Epidermal melanocyte (primary cell): ENCODE data around the gene YIF1B.

Experiments used
- DNase-seq: peaks from one replicate; pipeline ENCODE4 v3.0.0; 2011; ENCODE audit warnings: low spot score; ENCODE audit not compliant: insufficient read length

YIF1B gene

DNA sequence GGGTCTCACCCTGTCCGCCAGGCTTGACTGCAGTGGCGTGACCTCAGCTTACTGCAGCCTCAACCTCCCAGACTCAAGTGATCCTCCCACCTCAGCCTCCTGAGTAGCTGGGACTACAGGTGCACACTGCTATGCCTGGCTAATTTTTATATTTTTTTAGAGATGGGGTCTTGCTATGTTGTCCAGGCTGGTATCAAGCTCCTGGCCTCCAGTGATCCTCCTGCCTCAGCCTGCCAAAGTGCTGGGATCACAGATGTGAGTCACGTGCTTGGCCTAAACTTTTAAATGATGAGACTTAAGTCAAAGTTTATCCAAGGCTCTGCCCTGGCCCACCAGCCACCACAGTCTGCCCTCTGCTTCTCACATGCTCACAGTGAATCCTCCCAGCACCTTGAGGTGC is 9.5 kb downstream of the YIF1B start:
- no peak for DNase-seq

DNA sequence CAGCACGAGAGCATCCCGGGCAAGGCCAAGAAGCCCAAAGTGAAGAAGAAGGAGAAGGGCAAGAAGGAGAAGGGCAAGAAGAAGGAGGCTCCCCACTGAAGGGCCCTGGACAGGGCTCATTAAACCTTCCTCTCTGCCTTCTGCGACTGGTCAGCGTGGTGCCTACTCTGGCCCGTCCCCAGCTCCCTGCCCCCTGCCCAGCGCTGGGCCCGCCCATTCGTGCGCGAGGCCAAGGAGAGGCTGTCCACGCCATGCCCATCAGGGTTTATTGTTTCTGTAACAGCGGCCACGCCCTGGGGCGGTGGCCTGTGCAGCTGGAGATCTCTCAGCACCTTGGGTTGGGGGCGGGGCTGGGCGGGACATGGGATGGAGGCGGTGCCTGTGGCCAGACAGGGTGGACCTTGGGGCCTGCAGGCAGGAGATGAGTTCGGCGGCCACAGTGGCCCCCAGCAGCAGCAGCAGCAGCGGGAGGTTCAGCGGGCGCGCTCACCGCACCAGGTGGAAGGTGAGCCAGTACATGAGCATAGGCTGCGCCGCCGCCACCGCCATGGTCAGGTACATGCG is 10.8 kb downstream of the YIF1B start:
- no peak for DNase-seq

DNA sequence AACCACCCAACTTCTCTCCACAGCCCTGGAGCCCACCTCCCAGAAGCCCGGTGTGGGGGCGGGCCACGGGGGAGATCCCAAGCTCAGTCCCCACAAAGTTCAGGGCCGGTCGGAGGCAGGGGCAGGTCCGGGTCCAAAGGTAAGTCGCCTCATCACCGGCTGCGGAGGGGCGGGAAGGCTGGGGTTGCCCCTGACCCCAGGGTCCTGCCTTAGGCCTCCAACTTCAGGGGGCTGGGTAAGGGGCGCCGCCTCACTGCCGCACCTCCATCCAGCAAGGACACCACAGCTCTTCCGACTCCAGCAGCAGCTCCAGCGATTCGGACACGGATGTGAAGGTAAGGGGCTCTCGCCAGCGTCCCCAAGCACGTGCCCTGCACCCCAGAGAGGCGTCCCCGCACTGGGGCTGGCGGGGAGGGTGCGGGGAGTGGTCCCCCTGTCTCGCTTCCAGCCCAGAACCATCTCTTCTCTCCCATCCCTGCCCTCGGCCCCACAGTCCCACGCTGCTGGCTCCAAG is 11.3 kb downstream of the YIF1B start:
- DNase-seq, result no peak

DNA sequence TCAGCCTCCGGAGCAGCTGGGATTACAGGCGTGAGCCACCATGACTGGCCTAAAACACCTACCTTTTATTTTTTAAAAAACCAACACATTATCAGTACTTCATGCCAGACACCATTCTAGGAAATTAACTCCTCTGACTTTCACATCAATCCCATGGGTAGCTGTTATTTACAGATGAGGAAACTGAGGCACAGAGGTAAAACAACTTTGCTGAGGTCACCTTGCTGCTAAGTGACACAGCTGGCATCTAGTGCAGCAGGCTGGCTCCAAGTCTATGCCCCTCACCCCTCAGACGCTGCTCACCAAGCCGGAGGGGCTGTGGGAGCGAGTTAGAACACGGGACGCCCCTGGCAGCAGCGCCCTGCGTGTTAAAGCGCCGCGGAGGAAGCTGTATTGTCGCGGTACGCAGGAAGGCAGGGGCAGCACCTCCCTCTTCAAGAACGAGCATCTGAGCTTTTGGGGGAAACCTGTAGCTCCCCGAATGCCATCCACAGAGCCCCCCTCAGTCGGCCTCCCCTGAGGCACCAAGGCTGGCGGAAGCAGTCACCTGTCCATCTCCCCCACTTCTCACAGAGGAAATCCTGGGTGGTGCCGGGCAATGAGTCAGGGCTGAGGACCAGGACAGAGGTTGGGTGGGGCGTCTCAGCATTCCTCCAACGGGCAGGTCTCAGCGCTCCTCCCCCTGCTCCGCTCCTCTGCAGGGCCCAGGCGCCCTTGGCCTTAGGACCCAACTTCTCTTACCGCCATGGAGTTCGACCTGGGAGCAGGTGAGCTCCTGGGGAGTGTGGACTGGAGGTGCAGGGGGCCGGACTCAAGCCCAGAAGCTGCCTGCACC is 12.0 kb downstream of the YIF1B start, which contains the start of gene C19orf33:
C19orf33 (plus strand) TSS at position 735 of the 835 bp plus-strand sequence; CDS start at position 746, 11 bp downstream.
- no peak for DNase-seq

DNA sequence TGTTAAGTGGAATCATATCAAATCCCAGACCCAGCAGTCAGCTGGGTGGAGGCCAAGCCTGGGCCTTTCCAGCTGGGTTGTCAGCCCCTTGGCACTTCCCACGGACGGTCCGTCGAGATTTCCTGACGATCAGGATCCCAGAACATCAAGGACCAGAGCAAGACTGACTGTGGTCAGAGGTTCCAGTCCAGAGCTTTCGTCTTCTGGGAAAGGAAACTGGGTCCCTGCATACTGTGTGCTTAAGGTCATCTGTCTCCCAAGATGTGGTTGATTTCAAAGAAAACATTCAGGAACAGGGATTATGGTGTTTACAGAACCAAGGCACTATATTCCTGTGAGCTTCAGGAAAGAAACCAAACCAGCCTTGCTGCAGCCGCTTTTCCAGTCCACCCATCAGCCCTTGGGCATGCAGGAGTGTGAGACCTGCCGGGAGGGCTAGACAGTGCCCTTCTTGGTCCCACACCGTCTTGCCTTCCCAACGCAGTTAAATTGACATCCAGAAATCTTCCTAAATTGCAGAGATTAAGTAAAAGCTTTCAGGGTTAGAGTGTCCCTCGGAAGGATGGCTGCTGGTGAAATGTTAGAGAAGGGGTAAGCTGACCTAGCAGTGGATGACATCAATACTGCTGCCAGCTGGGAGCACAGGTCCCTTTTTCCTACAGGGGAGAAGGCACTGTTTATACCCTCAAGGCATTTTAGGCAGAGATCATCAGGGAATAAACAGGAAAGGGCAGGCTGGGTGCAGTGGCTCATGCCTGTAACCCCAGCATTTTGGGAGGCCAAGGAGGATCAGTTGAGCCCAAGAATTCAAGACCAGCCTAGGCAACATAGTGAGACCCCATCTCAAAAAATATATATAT is 16.7 kb downstream of the YIF1B start:
- DNase-seq, result no peak

DNA sequence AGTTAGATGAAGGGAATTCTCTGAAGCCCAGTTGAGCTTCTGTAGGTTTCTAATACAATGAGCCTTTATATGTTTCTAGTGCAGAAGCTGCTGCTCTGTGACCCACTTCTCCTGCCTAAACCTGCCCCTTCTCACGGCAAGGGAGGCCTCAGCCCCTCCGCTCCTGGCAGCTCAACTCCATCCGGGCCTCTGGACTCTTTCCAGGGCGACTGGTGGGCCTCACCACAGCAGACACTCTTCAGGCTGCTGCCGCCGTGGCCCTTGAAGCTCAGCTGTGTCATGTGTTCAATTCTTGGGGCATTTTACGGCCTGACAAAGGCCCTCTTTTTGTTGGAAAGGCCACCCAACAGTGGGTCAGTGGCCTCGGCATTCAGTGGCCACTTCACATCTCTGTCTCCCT is 21.7 kb downstream of the YIF1B start:
- DNase-seq, result peak; percentile 56

DNA sequence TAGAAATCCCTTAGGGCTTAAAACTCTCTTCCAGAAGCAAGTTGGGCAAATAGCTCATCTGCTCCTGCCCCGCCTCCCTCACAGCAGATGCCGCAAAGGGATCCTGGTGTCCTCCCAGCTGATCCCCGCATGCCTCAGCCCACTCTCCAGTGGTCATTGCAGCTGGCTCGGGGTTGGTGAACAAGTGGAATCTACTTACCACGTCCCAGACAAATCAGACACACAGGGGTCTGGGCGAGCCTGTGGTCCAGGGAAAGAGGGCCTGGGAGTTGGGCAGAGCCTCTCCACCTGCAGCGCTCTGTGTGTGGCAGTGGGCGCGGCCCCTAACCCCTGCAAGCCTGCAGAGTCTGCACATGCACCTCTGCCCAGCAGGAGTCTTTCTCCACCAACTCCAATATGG is 22.5 kb downstream of the YIF1B start:
- DNase-seq, result no peak

DNA sequence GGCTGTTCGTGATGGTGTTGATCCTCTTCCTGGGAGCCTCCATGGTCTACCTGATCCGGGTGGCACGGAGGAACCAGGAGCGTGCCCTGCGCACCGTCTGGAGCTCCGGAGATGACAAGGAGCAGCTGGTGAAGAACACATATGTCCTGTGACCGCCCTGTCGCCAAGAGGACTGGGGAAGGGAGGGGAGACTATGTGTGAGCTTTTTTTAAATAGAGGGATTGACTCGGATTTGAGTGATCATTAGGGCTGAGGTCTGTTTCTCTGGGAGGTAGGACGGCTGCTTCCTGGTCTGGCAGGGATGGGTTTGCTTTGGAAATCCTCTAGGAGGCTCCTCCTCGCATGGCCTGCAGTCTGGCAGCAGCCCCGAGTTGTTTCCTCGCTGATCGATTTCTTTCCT is 23.9 kb downstream of the YIF1B start:
- DNase-seq, result no peak

DNA sequence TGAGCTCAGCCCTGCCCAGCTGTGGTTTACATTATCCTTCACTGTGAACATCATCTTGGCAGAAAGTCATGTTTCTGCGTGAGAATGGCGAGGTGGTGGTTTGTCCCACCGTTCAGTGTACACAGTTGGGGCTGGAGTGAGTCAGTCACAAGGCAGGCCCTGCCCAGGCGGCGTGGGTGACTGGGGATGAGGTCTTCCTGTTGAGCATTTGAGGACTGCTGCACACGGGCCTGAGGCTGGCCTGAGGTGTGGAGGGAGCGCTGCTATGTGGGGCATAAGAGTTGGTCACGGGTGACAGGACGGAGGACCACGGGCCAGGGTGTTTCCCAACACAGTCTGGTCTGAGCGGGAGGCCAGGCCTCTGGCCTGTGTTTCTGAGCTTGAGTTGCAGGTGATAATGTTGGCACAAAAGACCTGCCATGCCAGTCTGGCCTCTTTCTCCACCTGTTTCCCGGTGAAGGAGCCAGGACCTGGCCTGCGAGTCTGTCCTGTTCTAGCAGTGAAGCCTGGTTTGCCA is 25.1 kb downstream of the YIF1B start:
- DNase-seq, result no peak

DNA sequence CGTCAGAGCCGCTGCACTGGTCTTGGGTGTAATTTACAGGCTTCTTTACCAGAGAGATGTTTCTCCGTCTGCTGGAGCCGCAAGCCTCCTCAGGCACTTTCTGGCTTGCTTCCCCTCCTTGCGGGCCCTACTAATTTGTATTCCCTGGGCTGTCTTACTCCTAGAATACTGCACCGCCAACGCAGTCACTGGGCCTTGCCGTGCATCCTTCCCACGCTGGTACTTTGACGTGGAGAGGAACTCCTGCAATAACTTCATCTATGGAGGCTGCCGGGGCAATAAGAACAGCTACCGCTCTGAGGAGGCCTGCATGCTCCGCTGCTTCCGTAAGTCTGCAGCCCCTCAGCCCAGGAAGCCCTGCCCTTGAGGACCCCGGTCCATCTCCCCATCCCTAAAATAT is 25.8 kb downstream of the YIF1B start:
- DNase-seq, result no peak

DNA sequence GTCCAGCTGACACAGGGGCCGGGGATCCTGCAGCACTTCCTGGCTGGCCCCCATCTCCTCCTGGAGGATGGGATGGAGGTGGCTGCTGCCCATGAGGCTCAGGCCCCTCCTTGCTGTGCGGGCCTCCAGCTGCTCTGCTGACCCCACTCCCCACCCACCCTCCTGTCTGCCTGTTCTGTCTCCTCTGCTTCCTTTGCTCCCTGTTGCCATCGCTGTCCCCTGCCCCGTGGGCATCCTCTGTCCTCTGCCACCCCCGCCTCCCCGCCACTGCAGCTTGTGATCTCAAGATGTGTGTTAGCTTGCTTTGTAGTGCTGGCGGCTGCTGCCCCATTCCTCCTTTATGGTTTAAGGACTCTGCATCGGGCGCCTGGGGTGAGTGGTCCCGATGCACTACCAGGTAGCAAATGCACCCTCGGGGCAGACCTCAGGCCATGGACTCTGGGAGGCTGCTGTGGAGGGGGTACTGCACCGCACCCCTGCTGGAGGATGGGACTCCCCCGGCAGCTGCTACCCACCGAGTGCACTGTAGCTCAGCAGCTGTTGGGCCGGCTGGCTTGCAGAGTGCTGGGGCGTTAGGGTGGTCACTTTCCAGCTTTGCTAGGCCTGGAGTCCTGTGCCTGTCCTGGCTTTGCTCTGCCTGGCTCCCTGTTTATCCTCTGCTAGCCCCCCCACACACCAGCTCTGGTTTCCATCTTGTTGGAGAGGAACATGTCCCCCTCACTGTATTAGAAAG is 27.5 kb downstream of the YIF1B start:
- no peak for DNase-seq

DNA sequence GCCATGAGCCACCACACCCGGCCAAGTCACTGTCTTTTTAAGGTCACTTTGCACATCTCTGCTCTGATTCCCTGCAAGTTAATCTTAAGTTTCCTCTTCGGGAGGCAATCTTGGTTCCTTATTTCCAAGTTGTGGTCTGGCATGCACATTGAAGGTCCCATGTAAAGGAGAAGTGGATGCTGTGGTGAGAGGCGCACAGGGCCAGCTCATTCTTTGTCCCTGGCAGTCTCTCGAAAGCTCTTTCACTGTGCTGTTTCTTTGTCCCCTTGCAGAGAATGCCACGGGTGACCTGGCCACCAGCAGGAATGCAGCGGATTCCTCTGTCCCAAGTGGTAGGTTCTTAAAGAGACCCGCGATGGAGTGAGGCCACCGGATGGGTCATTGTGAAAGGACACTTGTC is 28.1 kb downstream of the YIF1B start:
- no peak for DNase-seq

DNA sequence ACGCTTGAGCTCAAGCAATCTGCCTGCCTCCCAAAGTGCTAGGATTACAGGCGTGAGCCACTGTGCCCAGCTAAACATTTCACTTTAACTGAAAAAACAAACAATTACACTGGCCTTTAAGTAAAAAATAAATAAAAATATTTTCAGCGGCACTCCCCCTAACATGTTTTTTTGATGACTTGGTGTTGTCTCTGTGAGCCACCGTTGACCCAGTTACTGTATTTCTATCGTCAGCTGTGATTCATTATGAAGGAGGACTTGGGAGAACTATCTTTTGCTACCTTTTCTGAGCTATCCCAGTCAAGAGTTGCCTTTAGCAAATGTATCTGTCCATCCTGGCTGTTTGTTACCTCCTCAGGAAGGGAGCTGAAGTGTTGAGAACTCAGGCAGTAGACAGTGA is 30.2 kb downstream of the YIF1B start:
- no peak for DNase-seq

DNA sequence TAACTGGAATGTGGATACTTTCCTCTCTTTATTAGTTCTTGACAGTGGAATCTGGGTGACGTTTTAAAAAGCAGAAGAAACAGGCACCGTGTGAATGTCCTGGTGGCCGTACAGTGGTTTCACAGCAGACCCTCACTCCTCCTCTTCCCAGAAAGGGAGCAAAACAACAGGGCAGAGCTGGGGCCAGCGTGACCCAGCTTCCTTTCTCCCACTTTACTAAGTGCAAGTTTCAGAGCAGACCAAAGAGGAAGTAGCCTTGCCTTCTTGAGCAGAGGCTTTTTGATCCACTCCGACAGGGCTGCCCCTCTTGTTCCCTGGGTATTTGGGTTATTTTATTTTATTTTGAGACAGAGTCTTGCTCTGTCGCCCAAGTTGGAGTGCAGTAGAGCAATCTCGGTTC is 31.3 kb downstream of the YIF1B start:
- no peak for DNase-seq

DNA sequence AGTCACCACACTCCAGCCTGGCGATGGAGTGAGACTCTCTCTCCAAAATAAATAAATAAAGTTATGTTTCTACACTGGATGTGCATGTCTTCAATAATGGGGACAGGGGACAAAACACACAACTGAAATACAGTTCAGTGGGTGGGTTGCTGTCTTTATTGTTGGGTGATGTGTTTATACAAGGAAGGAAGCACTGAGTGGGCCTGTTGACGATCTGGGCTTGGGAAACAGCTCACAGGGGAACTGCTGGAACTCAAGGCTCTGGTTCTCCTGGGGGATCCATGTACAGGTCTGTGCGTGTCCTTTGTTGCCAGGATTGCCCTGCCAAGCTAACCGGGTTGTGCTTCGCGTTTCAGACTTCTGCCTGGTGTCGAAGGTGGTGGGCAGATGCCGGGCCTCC is 32.5 kb downstream of the YIF1B start:
- DNase-seq, result no peak

DNA sequence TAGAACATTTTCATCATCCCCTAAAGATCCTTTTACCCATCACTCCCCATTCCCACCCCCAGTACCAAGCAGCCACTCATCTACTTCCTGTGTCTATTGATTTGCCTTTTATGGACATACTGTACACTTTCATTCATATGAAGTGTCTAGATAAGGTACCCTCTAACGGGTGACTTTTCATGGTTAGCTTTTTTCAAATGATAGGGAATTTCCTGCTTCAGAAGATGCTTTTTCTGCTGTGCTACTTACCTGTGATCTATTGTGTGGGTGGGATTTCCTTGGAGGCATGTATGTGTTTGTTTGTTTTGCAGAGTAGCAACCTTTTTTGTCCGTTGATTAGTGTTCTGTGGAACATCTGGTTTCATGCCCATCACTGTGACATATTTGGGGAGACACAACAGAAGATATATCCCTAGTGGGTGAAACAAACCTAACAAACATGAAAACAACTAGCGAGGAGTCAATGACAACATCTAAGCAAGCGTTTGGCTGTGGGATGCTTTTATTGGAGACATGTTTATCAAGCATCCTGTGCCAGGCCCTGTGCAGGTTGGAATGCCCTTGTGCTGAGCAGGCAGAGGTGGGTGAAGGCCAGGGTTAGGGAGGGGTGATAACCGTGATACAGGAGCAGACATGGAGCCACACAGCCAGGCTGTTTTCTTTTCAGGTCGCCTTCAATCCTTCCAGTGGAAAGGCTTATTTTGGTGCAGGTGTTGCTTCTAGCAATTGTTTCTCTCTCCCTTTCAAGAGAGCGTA is 33.8 kb downstream of the YIF1B start:
- no peak for DNase-seq

DNA sequence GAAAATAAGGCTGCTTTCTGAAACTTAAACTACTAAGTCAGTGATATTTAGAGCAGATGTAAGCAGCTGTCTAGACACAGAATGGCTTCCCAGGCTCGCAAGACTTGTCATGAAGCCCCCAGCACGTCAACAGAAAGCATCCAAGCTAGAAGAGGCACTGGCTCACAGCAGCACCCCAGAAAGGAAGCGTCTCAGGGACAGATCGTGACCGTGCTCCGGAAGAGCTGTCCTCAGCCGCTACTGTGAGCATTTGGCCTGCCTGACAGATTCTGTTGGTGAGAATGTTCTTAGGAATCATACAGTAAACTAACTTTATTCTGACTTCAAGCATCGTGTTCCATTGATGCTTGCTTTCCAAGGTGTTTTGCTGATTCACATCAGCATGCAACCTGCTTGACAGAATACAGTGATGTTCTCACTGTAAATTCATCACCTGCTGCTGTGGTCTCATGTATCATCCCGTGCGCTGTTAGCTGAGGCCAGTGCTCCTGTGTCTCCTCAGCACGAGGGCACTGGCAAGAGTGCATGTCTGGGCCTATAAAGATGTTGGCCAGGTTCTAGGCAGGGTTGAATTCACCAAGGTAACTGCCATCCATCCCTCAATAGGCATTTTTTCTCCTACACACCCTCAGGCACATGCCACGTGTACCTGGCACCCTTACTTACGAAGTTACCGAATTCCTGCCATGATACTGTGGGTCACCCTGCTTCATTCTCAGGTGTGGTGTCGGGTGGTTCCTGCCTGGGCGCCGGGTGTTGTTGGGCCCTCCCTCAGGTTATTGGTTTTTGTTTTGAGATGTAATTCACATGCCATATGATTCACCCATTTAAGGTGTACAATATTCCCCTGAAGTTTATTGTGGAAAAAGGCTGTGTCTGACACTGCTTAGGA is 35.5 kb downstream of the YIF1B start:
- DNase-seq, result no peak

DNA sequence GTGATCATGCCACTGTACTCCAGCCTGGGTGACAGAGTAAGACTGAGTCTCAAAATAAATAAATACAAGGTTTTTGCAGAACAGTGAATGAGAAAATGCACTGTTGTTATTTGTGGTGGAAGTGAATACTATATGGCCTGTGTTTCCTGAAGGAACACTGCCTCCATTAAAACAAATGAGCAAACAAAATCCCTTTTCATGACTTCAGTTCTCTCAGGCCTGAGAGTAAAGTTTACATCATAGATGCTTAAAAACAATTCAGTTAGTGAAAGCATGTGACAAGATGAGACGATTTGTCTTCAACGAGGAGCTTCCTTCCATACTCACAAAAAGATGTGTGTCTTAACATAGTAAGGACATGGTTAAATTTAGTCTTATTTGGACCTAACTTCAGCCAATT is 37.0 kb downstream of the YIF1B start:
- DNase-seq, result no peak

DNA sequence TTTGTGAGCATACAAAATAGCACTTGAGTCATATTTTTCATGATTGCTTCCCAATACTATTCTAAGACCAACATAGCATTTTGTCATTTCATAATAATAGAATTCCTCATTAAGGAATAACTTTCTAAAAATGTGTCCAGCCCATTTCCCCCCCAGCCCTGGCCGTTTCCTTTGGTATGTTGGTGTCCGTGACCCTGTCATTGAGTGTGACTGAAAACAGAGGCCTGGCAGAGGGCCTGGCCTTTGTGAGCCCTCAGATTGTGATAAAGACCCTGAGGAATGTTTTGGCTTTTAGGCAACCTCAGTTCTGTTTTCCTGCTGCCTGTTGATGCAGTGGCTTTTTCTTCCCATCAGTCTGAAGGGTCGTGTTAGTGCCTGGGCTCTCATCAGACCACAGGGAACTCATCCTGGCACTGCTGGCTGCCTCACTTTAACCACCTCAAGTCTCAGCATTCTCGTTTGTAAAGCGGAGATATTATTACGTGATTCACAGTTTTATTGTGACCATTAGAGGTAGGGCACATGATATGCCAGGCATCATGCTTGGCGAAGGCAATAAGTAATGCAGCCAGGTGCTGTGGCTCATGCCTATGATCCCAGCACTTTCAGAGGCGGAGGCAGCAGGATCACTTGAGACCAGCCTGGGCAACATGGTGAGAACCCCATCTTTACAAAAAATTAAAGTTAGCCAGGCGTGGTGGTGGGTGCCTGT is 37.6 kb downstream of the YIF1B start:
- no peak for DNase-seq
